HCT116 (cell line): ENCODE measurements around the gene CEP55. TPM values are rescaled to one million over a fixed set of nuclear protein-coding genes. Genes with fewer than 3 reads are reported as not detected.

Experiments
- ATAC-seq: fragments of 200-7000 bp; cut with Tn5 transposase; 2 replicates; pipeline ENCODE4 v1.9.1; 2020; ENCODE audit warnings: mild to moderate bottlenecking, moderate library complexity
- BruUV-seq: library from RNA; stranded (reverse); fragments of 400-500 nt; replicated peaks from 2 replicates; lab custom pipeline; 2021; lab: Mats Ljungman, UMichigan
- CTCF ChIA-PET: fragments of 300-600 bp; sonication (Branson Sonifier 250); formaldehyde crosslinking; loops from one replicate; lab custom pipeline; 2021; ENCODE audit warnings: antibody characterized with exemption; lab: Charles Lee
- POLR2A ChIA-PET: fragments of 300-600, 350-600 bp; sonication (Branson Sonifier 250); formaldehyde crosslinking; loops from one replicate; lab custom pipeline; 2021; ENCODE audit warnings: antibody characterized with exemption; lab: Charles Lee
- RAD21 ChIA-PET, 2 experiments: fragments of 300-600 bp; sonication (Branson Sonifier 250); formaldehyde crosslinking; loops; one replicate each; lab custom pipeline; 2023; ENCODE audit warnings: low total read pairs in 2 of 2; ENCODE audit not compliant: uncharacterized antibody in 2 of 2, unreplicated experiment in 2 of 2, low non-redundant PET in 1 of 2; lab: Charles Lee
- DNase-seq: peaks from one replicate; pipeline ENCODE4 v3.0.0-alpha.2; 2010; ENCODE audit warnings: low read depth, low spot score
- H2AFZ ChIP-seq: fragments of 200-600 bp; shearing (Covaris generic), sonication (generic); 2 replicates; pipeline ENCODE4 v1.6.1; 2017; ENCODE audit warnings: low read depth, mixed run types, mixed read lengths, antibody characterized with exemption, low read length; ENCODE audit not compliant: poor library complexity, severe bottlenecking
- H3K27ac ChIP-seq: 2 replicates; pipeline ENCODE4 v1.5.1; 2012; ENCODE audit warnings: low read depth, low read length
- H3K27me3 ChIP-seq: fragments of 200-600 bp; sonication (generic); 2 replicates; pipeline ENCODE4 v1.6.1; 2016; ENCODE audit warnings: mixed run types, low read length, mixed read lengths; ENCODE audit not compliant: insufficient read depth
- H3K36me3 ChIP-seq, 2 experiments: fragments of 200-500 bp in 1 of 2; fragments of 200-600 bp in 1 of 2; sonication (Bioruptor generic) in 1 of 2; sonication (generic) in 1 of 2; 2 replicates each; pipeline versions ENCODE4 v1.5.1 to v1.6.1; 2014 to 2016; ENCODE audit warnings: low read length in 2 of 2, inconsistent platforms in 1 of 2, mixed read lengths in 1 of 2, mixed run types in 1 of 2; ENCODE audit not compliant: insufficient read depth in 2 of 2, control insufficient read depth in 1 of 2
- H3K4me1 ChIP-seq, 2 experiments: fragments of 200-600 bp in 1 of 2; sonication (generic) in 1 of 2; 2 replicates each; pipeline versions ENCODE4 v1.5.1 to v1.6.1; 2012 to 2017; ENCODE audit warnings: low read length in 2 of 2, inconsistent platforms in 1 of 2, mild to moderate bottlenecking in 1 of 2, mixed read lengths in 1 of 2, mixed run types in 1 of 2, moderate library complexity in 1 of 2; ENCODE audit not compliant: insufficient read depth in 2 of 2, control insufficient read depth in 1 of 2
- H3K4me2 ChIP-seq: fragments of 200-600 bp; sonication (generic); 2 replicates; pipeline ENCODE4 v1.6.1; 2017; ENCODE audit warnings: mixed run types, low read length, mixed read lengths
- H3K4me3 ChIP-seq, 2 experiments: fragments of 200-600 bp in 1 of 2; sonication (generic) in 1 of 2; replicated peaks in 1 of 2; 2 replicates each; pipeline ENCODE4 v1.5.1; 2011 to 2016; ENCODE audit warnings: low read length in 2 of 2, control low read depth in 1 of 2, low read depth in 1 of 2, mild to moderate bottlenecking in 1 of 2, mixed read lengths in 1 of 2, mixed run types in 1 of 2
- H3K79me2 ChIP-seq: fragments of 200-600 bp; sonication (generic); 2 replicates; pipeline ENCODE4 v1.6.1; 2017; ENCODE audit warnings: mild to moderate bottlenecking, mixed run types, low read length, moderate library complexity, mixed read lengths; ENCODE audit not compliant: insufficient read depth
- H3K9ac ChIP-seq: fragments of 200-600 bp; sonication (generic); 2 replicates; pipeline ENCODE4 v1.6.1; 2016; ENCODE audit warnings: low read length, mixed read lengths
- H3K9me2 ChIP-seq: fragments of 200-600 bp; sonication (generic), shearing (Covaris generic); 2 replicates; pipeline ENCODE4 v1.6.1; 2017; ENCODE audit warnings: mixed run types, mild to moderate bottlenecking, moderate library complexity; ENCODE audit not compliant: insufficient read depth
- H3K9me3 ChIP-seq, 2 experiments: fragments of 200-500 bp in 1 of 2; fragments of 200-600 bp in 1 of 2; sonication (Bioruptor generic) in 1 of 2; sonication (generic) in 1 of 2; 2 replicates each; pipeline ENCODE4 v1.6.1; 2014 to 2017; ENCODE audit warnings: low read length in 2 of 2, mixed read lengths in 2 of 2, inconsistent platforms in 1 of 2, low read depth in 1 of 2, mild to moderate bottlenecking in 1 of 2, mixed run types in 1 of 2, moderate library complexity in 1 of 2; ENCODE audit not compliant: control insufficient read depth in 1 of 2, insufficient read depth in 1 of 2
- H4K20me1 ChIP-seq: fragments of 200-600 bp; sonication (generic), shearing (Covaris generic); 2 replicates; pipeline ENCODE4 v1.6.1; 2017; ENCODE audit warnings: mixed run types, mild to moderate bottlenecking, moderate library complexity; ENCODE audit not compliant: insufficient read depth
- EZH2phosphoT487 ChIP-seq: fragments of 200-600 bp; IDR thresholded peaks from 2 replicates; pipeline ENCODE4 v1.6.1; 2018; ENCODE audit warnings: antibody characterized with exemption, borderline replicate concordance
- FOSL1 ChIP-seq: IDR thresholded peaks from 2 replicates; pipeline ENCODE4 v1.6.1; 2012; ENCODE audit warnings: low read depth
- JUND ChIP-seq: IDR thresholded peaks from 2 replicates; pipeline ENCODE4 v1.6.1; 2012
- SRF ChIP-seq: IDR thresholded peaks from 2 replicates; pipeline ENCODE4 v1.6.1; 2012; ENCODE audit warnings: low read depth
- TCF7L2 ChIP-seq: IDR thresholded peaks from 2 replicates; pipeline ENCODE4 v1.7.0; 2011; ENCODE audit warnings: borderline replicate concordance, inconsistent platforms; ENCODE audit not compliant: insufficient read depth, insufficient read length; ENCODE audit errors: extremely low read depth
- YY1 ChIP-seq: IDR thresholded peaks from 2 replicates; pipeline ENCODE4 v1.6.1; 2011; ENCODE audit warnings: low read length, low read depth, moderate library complexity, mild to moderate bottlenecking; ENCODE audit not compliant: insufficient replicate concordance; ENCODE audit errors: extremely low read depth
- ZNF274 ChIP-seq: fragments of 200-500 bp; sonication (Bioruptor generic); IDR thresholded peaks from 2 replicates; pipeline ENCODE4 v1.6.1; 2014; ENCODE audit warnings: mild to moderate bottlenecking, low read depth, low read length, inconsistent platforms
- intact Hi-C: fragments of 100-400 bp; cut with micrococcal nuclease; formaldehyde crosslinking; loops from 2 replicates; pipeline ENCODE4 v1.10.0; 2022
- total RNA-seq: library from RNA; stranded (reverse); gene quantifications from one replicate; pipeline ENCODE4 v1.2.1, GENCODE V29; 2021; ENCODE audit not compliant: unreplicated experiment
- TF ChIP-seq, protein P1 (sequence below): IDR thresholded peaks from 2 replicates; pipeline ENCODE4 v1.6.1; 2012; ENCODE audit warnings: low read depth
- TF ChIP-seq, protein P2 (sequence below): IDR thresholded peaks from 2 replicates; pipeline ENCODE4 v1.6.1; 2012
- TF ChIP-seq, protein P3 (sequence below): IDR thresholded peaks from 2 replicates; pipeline ENCODE4 v1.6.1; 2011; ENCODE audit warnings: mild to moderate bottlenecking, low read length, moderate library complexity; ENCODE audit not compliant: insufficient replicate concordance; ENCODE audit errors: extremely low read depth

CEP55 gene
- total RNA-seq, 1 experiment from 2014 or later = 63.7 TPM

DNA sequence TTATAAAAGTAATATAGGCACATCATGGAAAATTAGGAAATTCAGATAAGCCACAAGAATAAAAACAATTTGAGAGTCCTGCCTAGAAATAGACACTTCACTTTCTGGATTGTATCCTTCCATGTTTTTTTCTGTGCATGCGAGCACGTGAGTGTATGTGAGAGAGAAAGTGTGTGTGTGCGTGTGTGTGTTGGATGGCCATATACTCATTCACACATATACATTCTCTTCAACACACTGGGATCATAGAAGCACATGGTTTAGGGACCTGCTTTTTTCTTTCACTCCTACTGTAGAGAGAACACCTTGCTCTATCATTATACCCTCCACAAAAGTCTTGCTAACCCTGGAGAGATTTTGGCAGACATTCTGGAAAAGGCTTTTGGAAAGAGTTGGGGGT lies 77.5 kb downstream of the CEP55 start (continued):
- TF ChIP-seq, protein P1, sequence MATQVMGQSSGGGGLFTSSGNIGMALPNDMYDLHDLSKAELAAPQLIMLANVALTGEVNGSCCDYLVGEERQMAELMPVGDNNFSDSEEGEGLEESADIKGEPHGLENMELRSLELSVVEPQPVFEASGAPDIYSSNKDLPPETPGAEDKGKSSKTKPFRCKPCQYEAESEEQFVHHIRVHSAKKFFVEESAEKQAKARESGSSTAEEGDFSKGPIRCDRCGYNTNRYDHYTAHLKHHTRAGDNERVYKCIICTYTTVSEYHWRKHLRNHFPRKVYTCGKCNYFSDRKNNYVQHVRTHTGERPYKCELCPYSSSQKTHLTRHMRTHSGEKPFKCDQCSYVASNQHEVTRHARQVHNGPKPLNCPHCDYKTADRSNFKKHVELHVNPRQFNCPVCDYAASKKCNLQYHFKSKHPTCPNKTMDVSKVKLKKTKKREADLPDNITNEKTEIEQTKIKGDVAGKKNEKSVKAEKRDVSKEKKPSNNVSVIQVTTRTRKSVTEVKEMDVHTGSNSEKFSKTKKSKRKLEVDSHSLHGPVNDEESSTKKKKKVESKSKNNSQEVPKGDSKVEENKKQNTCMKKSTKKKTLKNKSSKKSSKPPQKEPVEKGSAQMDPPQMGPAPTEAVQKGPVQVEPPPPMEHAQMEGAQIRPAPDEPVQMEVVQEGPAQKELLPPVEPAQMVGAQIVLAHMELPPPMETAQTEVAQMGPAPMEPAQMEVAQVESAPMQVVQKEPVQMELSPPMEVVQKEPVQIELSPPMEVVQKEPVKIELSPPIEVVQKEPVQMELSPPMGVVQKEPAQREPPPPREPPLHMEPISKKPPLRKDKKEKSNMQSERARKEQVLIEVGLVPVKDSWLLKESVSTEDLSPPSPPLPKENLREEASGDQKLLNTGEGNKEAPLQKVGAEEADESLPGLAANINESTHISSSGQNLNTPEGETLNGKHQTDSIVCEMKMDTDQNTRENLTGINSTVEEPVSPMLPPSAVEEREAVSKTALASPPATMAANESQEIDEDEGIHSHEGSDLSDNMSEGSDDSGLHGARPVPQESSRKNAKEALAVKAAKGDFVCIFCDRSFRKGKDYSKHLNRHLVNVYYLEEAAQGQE = no peak
- TF ChIP-seq, protein P2, sequence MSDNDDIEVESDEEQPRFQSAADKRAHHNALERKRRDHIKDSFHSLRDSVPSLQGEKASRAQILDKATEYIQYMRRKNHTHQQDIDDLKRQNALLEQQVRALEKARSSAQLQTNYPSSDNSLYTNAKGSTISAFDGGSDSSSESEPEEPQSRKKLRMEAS = no peak
- no peak for TF ChIP-seq SRF

DNA sequence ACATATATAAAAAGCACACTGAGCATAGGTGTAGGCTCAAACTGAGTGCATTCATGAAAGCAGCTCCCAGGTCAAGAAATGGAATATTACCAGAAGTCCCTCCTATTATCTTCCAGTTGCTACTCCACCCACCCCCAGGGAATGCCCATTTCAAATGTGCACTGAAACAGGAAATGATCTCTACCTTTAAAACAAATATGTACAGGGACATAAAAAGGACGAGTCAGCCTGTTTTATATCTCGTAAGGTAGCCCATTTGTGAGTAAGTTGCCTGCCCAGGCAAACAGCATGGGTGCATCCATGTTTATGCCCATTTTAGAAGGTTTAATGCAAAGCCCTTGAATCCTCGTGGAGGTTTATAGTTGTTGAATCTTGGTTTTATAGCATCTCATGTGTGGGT lies 80.5 kb downstream of the CEP55 start:
- Histone ChIP-seq H3K36me3 (no peaks in the 10 kb centered on the region), H3K79me2 (no peaks in the 10 kb centered on the region), H3K9ac (no peak overlapping the region), H3K4me1 (peaks cover 6 to 22% of the 10 kb centered on the region in 2 experiments; a peak in 2 of 4 replicates), H2AFZ (no peak overlapping the region), H3K4me3 (no peak overlapping the region), H3K9me2 (no peaks in the 10 kb centered on the region), H4K20me1 (no peaks in the 10 kb centered on the region), H3K27ac (no peak overlapping the region), H3K27me3 (no peaks in the 10 kb centered on the region), H3K4me2 (no peak overlapping the region), H3K9me3 (peaks cover 0 to 4% of the 10 kb centered on the region in 2 experiments; a peak in 1 of 4 replicates)
- TF ChIP-seq ZNF274 = no peak
- no peak for TF ChIP-seq TCF7L2
- TF ChIP-seq YY1 = no peak
- TF ChIP-seq EZH2phosphoT487 = no peak
- no peak for TF ChIP-seq FOSL1
- no peak for TF ChIP-seq SRF
- TF ChIP-seq, protein P3, sequence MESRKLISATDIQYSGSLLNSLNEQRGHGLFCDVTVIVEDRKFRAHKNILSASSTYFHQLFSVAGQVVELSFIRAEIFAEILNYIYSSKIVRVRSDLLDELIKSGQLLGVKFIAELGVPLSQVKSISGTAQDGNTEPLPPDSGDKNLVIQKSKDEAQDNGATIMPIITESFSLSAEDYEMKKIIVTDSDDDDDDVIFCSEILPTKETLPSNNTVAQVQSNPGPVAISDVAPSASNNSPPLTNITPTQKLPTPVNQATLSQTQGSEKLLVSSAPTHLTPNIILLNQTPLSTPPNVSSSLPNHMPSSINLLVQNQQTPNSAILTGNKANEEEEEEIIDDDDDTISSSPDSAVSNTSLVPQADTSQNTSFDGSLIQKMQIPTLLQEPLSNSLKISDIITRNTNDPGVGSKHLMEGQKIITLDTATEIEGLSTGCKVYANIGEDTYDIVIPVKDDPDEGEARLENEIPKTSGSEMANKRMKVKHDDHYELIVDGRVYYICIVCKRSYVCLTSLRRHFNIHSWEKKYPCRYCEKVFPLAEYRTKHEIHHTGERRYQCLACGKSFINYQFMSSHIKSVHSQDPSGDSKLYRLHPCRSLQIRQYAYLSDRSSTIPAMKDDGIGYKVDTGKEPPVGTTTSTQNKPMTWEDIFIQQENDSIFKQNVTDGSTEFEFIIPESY = no peak
- no peak for TF ChIP-seq JUND
- RAD21 ChIA-PET = no interaction called here
- POLR2A ChIA-PET = no interaction called here
- ATAC-seq (no peak), DNase-seq (no peak)
- intact Hi-C loops = no loop called here
- no TSS peak for BruUV-seq
- CTCF ChIA-PET = no interaction called here
